Gastroesophageal sphincter (tissue), 4 donors: ENCODE data around the gene LSM2. TPM values are rescaled to one million over a fixed set of nuclear protein-coding genes. Genes with fewer than 3 reads are reported as not detected.

Experiments used
- ATAC-seq: fragments of 150-250 bp; one replicate; pipeline ENCODE4 v1.9.1; 2016; ENCODE audit warnings: mild to moderate bottlenecking, moderate library complexity
- H3K27ac ChIP-seq, 4 donors: fragments of 200-600 bp; sonication (generic) in 3 of 4; 1 replicate in 3 of 4; 2 replicates in 1 of 4; pipeline ENCODE4 v1.5.1; 2016 to 2019
- H3K27me3 ChIP-seq: fragments of 200-600 bp; sonication (generic); one replicate; pipeline ENCODE4 v1.5.1; 2019
- H3K36me3 ChIP-seq, 2 donors: fragments of 200-600 bp; sonication (generic); one replicate each; pipeline ENCODE4 v1.5.1; 2019; ENCODE audit warnings: control low read depth in 1 of 2
- H3K4me1 ChIP-seq, 3 donors: fragments of 200-600 bp; sonication (generic); 1 replicate in 2 of 3; 2 replicates in 1 of 3; pipeline ENCODE4 v1.5.1; 2016 to 2019; ENCODE audit warnings: control low read depth in 2 of 3
- H3K4me3 ChIP-seq, 2 donors: fragments of 200-600 bp; sonication (generic); one replicate each; pipeline ENCODE4 v1.5.1; 2019; ENCODE audit warnings: mild to moderate bottlenecking in 1 of 2, moderate library complexity in 1 of 2
- H3K9me3 ChIP-seq, 3 donors: fragments of 200-600 bp; sonication (generic); one replicate each; pipeline ENCODE4 v1.5.1; 2017 to 2019; ENCODE audit warnings: control low read depth in 2 of 3
- CTCF ChIP-seq, 4 experiments: fragments of 200-600 bp in 2 of 4; fragments of 450-650 bp in 2 of 4; sonication (generic) in 1 of 4; IDR thresholded peaks; one replicate each; pipeline ENCODE4 v1.5.1; 2017 to 2019; ENCODE audit warnings: antibody characterized with exemption in 4 of 4, mild to moderate bottlenecking in 2 of 4, moderate library complexity in 2 of 4
- EP300 ChIP-seq: sonication (generic); formaldehyde crosslinking; IDR thresholded peaks from one replicate; pipeline ENCODE4 v1.6.1; 2017; ENCODE audit warnings: antibody characterized with exemption, mild to moderate bottlenecking
- POLR2A ChIP-seq, 2 donors: fragments of 450-650 bp; IDR thresholded peaks; one replicate each; pipeline ENCODE4 v1.6.1; 2017; ENCODE audit warnings: antibody characterized with exemption in 2 of 2, mild to moderate bottlenecking in 2 of 2, moderate library complexity in 1 of 2
- POLR2AphosphoS5 ChIP-seq: sonication (generic); formaldehyde crosslinking; IDR thresholded peaks from one replicate; pipeline ENCODE4 v1.6.1; 2017; ENCODE audit warnings: antibody characterized with exemption
- WGBS, 2 donors: methylation state at CpG; one replicate each; pipeline ENCODE4 v1.1.5; 2018; ENCODE audit warnings: low coverage in 1 of 2; 5-methylcytosine and 5-hydroxymethylcytosine counted together
- total RNA-seq, 4 donors: library from RNA; depleted of rRNA; stranded (reverse); fragments of >200 nt; gene quantifications; one replicate each; pipeline ENCODE4 v1.1.0, GENCODE V29; 2016

Gene LSM2
- total RNA-seq, 4 donors from 2014 or later: 18.0 to 31.7 (median 28.5) TPM

GRCh38 chr6:31771992-31772358 is 34.8 kb downstream of the LSM2 start:
- TF ChIP-seq EP300 (no peak), POLR2A (IDR thresholded peaks at IDR 0.05) (no peak), POLR2AphosphoS5 (no peak), CTCF (IDR thresholded peaks at IDR 0.05) (no peak)

GRCh38 chr6:31770860-31771259 is 35.9 kb downstream of the LSM2 start:
- ATAC-seq: no peak
- no peak overlapping the region for H3K4me3 ChIP-seq
- no peaks in the 10 kb centered on the region for H3K9me3 ChIP-seq
- H3K27ac ChIP-seq: no peak overlapping the region
- TF ChIP-seq EP300: no peak
- no peak for TF ChIP-seq POLR2A (IDR thresholded peaks at IDR 0.05)
- TF ChIP-seq POLR2AphosphoS5: no peak
- no peak for TF ChIP-seq CTCF (IDR thresholded peaks at IDR 0.05)
- H3K27me3 ChIP-seq: no peaks in the 10 kb centered on the region
- WGBS, 2 donors: 100% methylated on average over 2 of the region's 2 CpGs
- H3K36me3 ChIP-seq: no peaks in the 10 kb centered on the region
- peaks cover 0 to 9% (median 3%) of the 10 kb centered on the region in 3 donors for H3K4me1 ChIP-seq

More at GRCh38 chr6:31771992-31772358, 34.8 kb downstream of the LSM2 start:
- H3K4me3 ChIP-seq: no peak overlapping the region
- no peak for ATAC-seq
- H3K27me3 ChIP-seq: no peaks in the 10 kb centered on the region
- H3K4me1 ChIP-seq: peaks cover 0 to 7% (median 5%) of the 10 kb centered on the region in 3 donors
- no peaks in the 10 kb centered on the region for H3K36me3 ChIP-seq
- H3K27ac ChIP-seq: no peak overlapping the region
- no peaks in the 10 kb centered on the region for H3K9me3 ChIP-seq
- WGBS, 2 donors: 49 to 66% methylated on average over 3 to 4 of the region's 4 CpGs

- Histone ChIP-seq H3K4me1 (peaks cover 0 to 15% (median 3%) of the 10 kb centered on the region in 3 donors), H3K4me3 (no peak overlapping the region), H3K27ac (no peak overlapping the region), H3K9me3 (no peaks in the 10 kb centered on the region), H3K27me3 (no peaks in the 10 kb centered on the region), H3K36me3 (no peaks in the 10 kb centered on the region)
- 42 to 60% methylated on average over 7 to 10 of the region's 12 CpGs for WGBS, 2 donors
- TF ChIP-seq CTCF (IDR thresholded peaks at IDR 0.05) (peak in 3 of 4 experiments; percentile 68 to 87 (median 75)), EP300 (no peak)
- peak; percentile 51 for ATAC-seq
Observed at GRCh38 chr6:31769684-31770371, 36.9 kb downstream of the LSM2 start.

GRCh38 chr6:31768363-31769257 is 38.2 kb downstream of the LSM2 start:
- TF ChIP-seq POLR2AphosphoS5 (no peak), EP300 (no peak), CTCF (IDR thresholded peaks at IDR 0.05) (no peak), POLR2A (IDR thresholded peaks at IDR 0.05) (no peak)
- Histone ChIP-seq H3K36me3 (no peaks in the 10 kb centered on the region), H3K9me3 (no peaks in the 10 kb centered on the region), H3K4me1 (peaks cover 0 to 15% (median 3%) of the 10 kb centered on the region in 3 donors), H3K4me3 (no peak overlapping the region), H3K27ac (no peak overlapping the region), H3K27me3 (no peaks in the 10 kb centered on the region)
- 84 to 91% methylated on average over 8 to 11 of the region's 18 CpGs for WGBS, 2 donors
- ATAC-seq: no peak
